Neural cell (in vitro differentiated cells): ENCODE results near the gene EVL.

ENCODE experiments used
- CTCF ChIP-seq: fragments of 450-650 bp; IDR thresholded peaks from 2 replicates; pipeline ENCODE4 v1.5.1; 2014; ENCODE audit warnings: antibody characterized with exemption, mild to moderate bottlenecking, moderate library complexity; ENCODE audit not compliant: poor library complexity, severe bottlenecking
- EZH2 ChIP-seq: fragments of 200-600, 300-800 bp; shearing (Covaris generic), sonication (generic); IDR thresholded peaks from 2 replicates; pipeline ENCODE4 v1.6.1; 2014; ENCODE audit warnings: antibody characterized with exemption, low read length, borderline replicate concordance, mild to moderate bottlenecking; ENCODE audit not compliant: insufficient read depth, poor library complexity, severe bottlenecking
- POLR2AphosphoS5 ChIP-seq: IDR thresholded peaks from 2 replicates; pipeline ENCODE4 v1.6.1; 2012
- REST ChIP-seq: IDR thresholded peaks from 2 replicates; pipeline ENCODE4 v1.6.1; 2012; ENCODE audit warnings: borderline replicate concordance
- TAF1 ChIP-seq: IDR thresholded peaks from 2 replicates; pipeline ENCODE4 v1.6.1; 2012; ENCODE audit warnings: low read depth

GRCh38 chr14:100088226-100088625, 23.0 kb downstream of the EVL start:
- TF ChIP-seq CTCF (no peak), REST (no peak), POLR2AphosphoS5 (no peak), EZH2 (no peak), TAF1 (no peak)
